Kidney epithelial cell (primary cell): ENCODE results near the gene PSMB11. TPM values are rescaled to one million over a fixed set of nuclear protein-coding genes. Genes with fewer than 3 reads are reported as not detected.

ENCODE experiments used
- DNase-seq: peaks from one replicate; pipeline ENCODE4 v3.0.0-alpha.2; 2010; ENCODE audit warnings: low read depth
- H3K27me3 ChIP-seq: 2 replicates; pipeline ENCODE4 v1.6.0; 2011; ENCODE audit warnings: low read length; ENCODE audit not compliant: control insufficient read depth, insufficient read depth
- H3K36me3 ChIP-seq: 2 replicates; pipeline ENCODE4 v1.5.1; 2011; ENCODE audit warnings: low read length; ENCODE audit not compliant: control insufficient read depth, insufficient read depth
- H3K4me3 ChIP-seq: 2 replicates; pipeline ENCODE4 v1.5.1; 2011; ENCODE audit warnings: low read depth, mild to moderate bottlenecking, control low read depth, low read length
- CTCF ChIP-seq: IDR thresholded peaks from 2 replicates; pipeline ENCODE4 v1.5.1; 2011; ENCODE audit warnings: mild to moderate bottlenecking, moderate library complexity, low read length, control low read depth, inconsistent platforms; ENCODE audit not compliant: insufficient read depth, poor library complexity, severe bottlenecking
- total RNA-seq: library from RNA; depleted of rRNA; stranded (reverse); fragments of >200 nt; gene quantifications from 2 replicates; pipeline ENCODE4 v1.2.3, GENCODE V29; 2015

The PSMB11 gene
- total RNA-seq, 1 donor from 2014 or later, result not detected

GRCh38 chr14:23043754-23044153 is 1.7 kb downstream of the PSMB11 start:
- no peak for TF ChIP-seq CTCF
- Histone ChIP-seq H3K27me3 (no peaks in the 10 kb centered on the region), H3K36me3 (no peaks in the 10 kb centered on the region), H3K4me3 (no peak overlapping the region)
- no peak for DNase-seq

- no peak overlapping the region for H3K4me3 ChIP-seq
- no peak for TF ChIP-seq CTCF
- DNase-seq, result no peak
- H3K27me3 ChIP-seq, result no peaks in the 10 kb centered on the region
- no peaks in the 10 kb centered on the region for H3K36me3 ChIP-seq
Measured at GRCh38 chr14:23044840-23045239, 2.8 kb downstream of the PSMB11 start.

- Histone ChIP-seq H3K4me3 (no peak overlapping the region), H3K27me3 (no peaks in the 10 kb centered on the region), H3K36me3 (no peaks in the 10 kb centered on the region)
- DNase-seq, result no peak
- TF ChIP-seq CTCF, result no peak
Measured at GRCh38 chr14:23045419-23046357, 3.7 kb downstream of the PSMB11 start.

- Histone ChIP-seq H3K4me3 (no peak overlapping the region), H3K27me3 (no peaks in the 10 kb centered on the region), H3K36me3 (no peaks in the 10 kb centered on the region)
- no peak for TF ChIP-seq CTCF
- no peak for DNase-seq
Measured at GRCh38 chr14:23047034-23047634, 5.1 kb downstream of the PSMB11 start.

- Histone ChIP-seq H3K36me3 (no peaks in the 10 kb centered on the region), H3K27me3 (no peaks in the 10 kb centered on the region), H3K4me3 (no peak overlapping the region)
- TF ChIP-seq CTCF, result no peak
- DNase-seq, result no peak
Measured at GRCh38 chr14:23047751-23048693, 6.0 kb downstream of the PSMB11 start.
